OCI-LY1 (cell line): ENCODE measurements around the gene SPTBN2.
A peak's percentile ranks its signal among the peaks of the same experiment; 100 is the strongest.

ENCODE experiments used
- H2AFZ ChIP-seq: fragments of 200-600 bp; sonication (generic), shearing (Covaris generic); 2 replicates; pipeline ENCODE4 v1.6.0; 2014; ENCODE audit warnings: antibody characterized with exemption, mild to moderate bottlenecking, low read length
- H3F3A ChIP-seq: fragments of 200-600 bp; sonication (generic), shearing (Covaris generic); 2 replicates; pipeline ENCODE4 v1.6.0; 2014; ENCODE audit warnings: mild to moderate bottlenecking, antibody characterized with exemption, low read length, moderate library complexity; ENCODE audit not compliant: insufficient read depth
- H3K27ac ChIP-seq: fragments of 200-600 bp; sonication (generic); 2 replicates; pipeline ENCODE4 v1.5.1; 2014; ENCODE audit warnings: low read length, mixed run types, mild to moderate bottlenecking, low read depth; ENCODE audit not compliant: poor library complexity, severe bottlenecking
- H3K27me3 ChIP-seq: fragments of 200-600 bp; sonication (generic); 2 replicates; pipeline ENCODE4 v1.6.0; 2014; ENCODE audit warnings: antibody characterized with exemption, mild to moderate bottlenecking, low read length, moderate library complexity; ENCODE audit not compliant: insufficient read depth
- H3K36me3 ChIP-seq: fragments of 200-600 bp; sonication (generic); 2 replicates; pipeline ENCODE4 v1.6.1; 2014; ENCODE audit warnings: mild to moderate bottlenecking, antibody characterized with exemption, low read length, moderate library complexity, mixed read lengths; ENCODE audit not compliant: insufficient read depth
- H3K4me1 ChIP-seq: fragments of 200-600 bp; sonication (generic); 2 replicates; pipeline ENCODE4 v1.5.1; 2014; ENCODE audit warnings: mild to moderate bottlenecking, low read length, moderate library complexity; ENCODE audit not compliant: insufficient read depth, severe bottlenecking
- H3K4me2 ChIP-seq: fragments of 200-600 bp; sonication (generic), shearing (Covaris generic); 2 replicates; pipeline ENCODE4 v1.6.1; 2014; ENCODE audit warnings: low read length
- H3K4me3 ChIP-seq: fragments of 200-600 bp; sonication (generic); 2 replicates; pipeline ENCODE4 v1.5.1; 2014; ENCODE audit warnings: low read length, low read depth, mild to moderate bottlenecking, mixed read lengths; ENCODE audit not compliant: poor library complexity, severe bottlenecking
- H3K79me2 ChIP-seq: fragments of 200-600 bp; shearing (Covaris generic); 2 replicates; pipeline ENCODE4 v1.6.1; 2016; ENCODE audit warnings: mixed run types, low read length, mixed read lengths; ENCODE audit not compliant: insufficient read depth
- H3K9ac ChIP-seq: fragments of 200-600 bp; sonication (generic), shearing (Covaris generic); 2 replicates; pipeline ENCODE4 v1.6.1; 2014; ENCODE audit warnings: mild to moderate bottlenecking, low read length, mixed read lengths
- H3K9me2 ChIP-seq: fragments of 200-600 bp; sonication (generic), shearing (Covaris generic); 2 replicates; pipeline ENCODE4 v1.6.1; 2014; ENCODE audit warnings: low read depth, mild to moderate bottlenecking, low read length, mixed read lengths
- H3K9me3 ChIP-seq: fragments of 200-600 bp; shearing (Covaris generic); 2 replicates; pipeline ENCODE4 v1.6.1; 2014; ENCODE audit warnings: low read length, mixed read lengths
- H4K20me1 ChIP-seq: fragments of 200-600 bp; sonication (generic), shearing (Covaris generic); 2 replicates; pipeline ENCODE4 v1.6.0; 2016; ENCODE audit warnings: mild to moderate bottlenecking, low read length; ENCODE audit not compliant: insufficient read depth
- CTCF ChIP-seq: fragments of 200-600 bp; sonication (generic), shearing (Covaris generic); IDR thresholded peaks from 2 replicates; pipeline ENCODE4 v1.5.1; 2017; ENCODE audit warnings: mild to moderate bottlenecking, antibody characterized with exemption, low read length, moderate library complexity, mixed read lengths
- EZH2 ChIP-seq: fragments of 200-600 bp; sonication (generic), shearing (Covaris generic); IDR thresholded peaks from 2 replicates; pipeline ENCODE4 v1.8.0; 2017; ENCODE audit warnings: borderline replicate concordance, mixed run types, mild to moderate bottlenecking, antibody characterized with exemption, low read length, moderate library complexity, mixed read lengths

The SPTBN2 gene

GRCh38 chr11:66728693-66729385, at the start of gene SPTBN2:
TSS of gene SPTBN2 (minus strand) at chr11:66729216. CDS start at chr11:66721240, 7,976 bp downstream.
- no peak within 1 kb of the TSS for H3K27ac ChIP-seq
- no peak within 1 kb of the TSS for H2AFZ ChIP-seq
- TF ChIP-seq EZH2 (no peak), CTCF (no peak)
- H3K79me2 ChIP-seq: no peaks in the 10 kb centered on the region
- no peaks in the 10 kb centered on the region for H3K36me3 ChIP-seq
- H3K9ac ChIP-seq: peak within 1 kb of the TSS; percentile 67
- H3K9me2 ChIP-seq: no peaks in the 10 kb centered on the region
- peak within 1 kb of the TSS; percentile 65 for H3K4me3 ChIP-seq
- peak within 1 kb of the TSS; percentile 76 for H3K4me2 ChIP-seq
- H4K20me1 ChIP-seq: no peaks in the 10 kb centered on the region
- H3K9me3 ChIP-seq: no peaks in the 10 kb centered on the region
- H3K4me1 ChIP-seq: peaks cover 23% of the 10 kb centered on the region
- H3K27me3 ChIP-seq: no peaks in the 10 kb centered on the region
- H3F3A ChIP-seq: no peaks in the 10 kb centered on the region

GRCh38 chr11:66768818-66769217, 39.8 kb upstream of the SPTBN2 start:
- Histone ChIP-seq H3K27ac (no peak overlapping the region), H4K20me1 (no peaks in the 10 kb centered on the region), H3K36me3 (peaks cover 10% of the 10 kb centered on the region; the same call in 1 of the 2 replicates), H3K9me2 (no peaks in the 10 kb centered on the region), H3K79me2 (no peaks in the 10 kb centered on the region), H3K4me3 (no peak overlapping the region), H2AFZ (no peak overlapping the region), H3F3A (no peaks in the 10 kb centered on the region), H3K9ac (no peak overlapping the region), H3K4me1 (peaks cover 6% of the 10 kb centered on the region), H3K9me3 (no peaks in the 10 kb centered on the region), H3K4me2 (no peak overlapping the region), H3K27me3 (no peaks in the 10 kb centered on the region)
- TF ChIP-seq EZH2 (no peak), CTCF (no peak)

- no peak overlapping the region for H3K9ac ChIP-seq
- no peak overlapping the region for H3K27ac ChIP-seq
- H3K9me3 ChIP-seq: no peaks in the 10 kb centered on the region
- TF ChIP-seq CTCF: no peak
- TF ChIP-seq EZH2: no peak
- H3K27me3 ChIP-seq: no peaks in the 10 kb centered on the region
- no peaks in the 10 kb centered on the region for H4K20me1 ChIP-seq
- H3K79me2 ChIP-seq: no peaks in the 10 kb centered on the region
- H3K36me3 ChIP-seq: peaks cover 11% of the 10 kb centered on the region; the same call in 1 of the 2 replicates
- peaks cover 6% of the 10 kb centered on the region for H3K4me1 ChIP-seq
- H3K4me2 ChIP-seq: no peak overlapping the region
- no peaks in the 10 kb centered on the region for H3F3A ChIP-seq
- H2AFZ ChIP-seq: no peak overlapping the region
- no peak overlapping the region for H3K4me3 ChIP-seq
- no peaks in the 10 kb centered on the region for H3K9me2 ChIP-seq
Measured at GRCh38 chr11:66768088-66768521, 39.1 kb upstream of the SPTBN2 start.
